ENCODE results near the gene SOS1. TPM values are rescaled to one million over a fixed set of nuclear protein-coding genes. Genes with fewer than 3 reads are reported as not detected.

The SOS1 gene
- total and polyA plus RNA-seq, 2 of the 13 experiments (the other 11 are each of a cell fraction or from before 2014, with no cell fraction given): 20.8 to 60.4 TPM

GRCh38 chr2:39120771-39121522 lies at the start of gene SOS1 (continued):
- TF ChIP-seq, protein P1, sequence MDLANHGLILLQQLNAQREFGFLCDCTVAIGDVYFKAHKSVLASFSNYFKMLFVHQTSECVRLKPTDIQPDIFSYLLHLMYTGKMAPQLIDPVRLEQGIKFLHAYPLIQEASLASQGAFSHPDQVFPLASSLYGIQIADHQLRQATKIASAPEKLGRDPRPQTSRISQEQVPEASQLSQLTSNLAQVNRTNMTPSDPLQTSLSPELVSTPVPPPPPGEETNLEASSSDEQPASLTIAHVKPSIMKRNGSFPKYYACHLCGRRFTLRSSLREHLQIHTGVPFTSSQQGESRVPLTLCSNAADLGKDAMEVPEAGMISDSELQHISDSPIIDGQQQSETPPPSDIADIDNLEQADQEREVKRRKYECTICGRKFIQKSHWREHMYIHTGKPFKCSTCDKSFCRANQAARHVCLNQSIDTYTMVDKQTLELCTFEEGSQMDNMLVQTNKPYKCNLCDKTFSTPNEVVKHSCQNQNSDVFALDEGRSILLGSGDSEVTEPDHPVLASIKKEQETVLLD (CRISPR knock-in tag; IDR thresholded peaks at IDR 0.05; ENCODE audit: low read depth): peak; percentile 89
- TF ChIP-seq SMYD3 (CRISPR knock-in tag; IDR thresholded peaks at IDR 0.05) (peak; percentile 52; the same call in 1 of the 2 replicates), ZNF17 (CRISPR knock-in tag; IDR thresholded peaks at IDR 0.05) (no peak), KAT8 (CRISPR knock-in tag; IDR thresholded peaks at IDR 0.05) (peak; percentile 90), RELA (CRISPR knock-in tag; IDR thresholded peaks at IDR 0.05) (no peak; the same call in 1 of the 2 replicates), CBX5 (CRISPR knock-in tag; IDR thresholded peaks at IDR 0.05; ENCODE audit: borderline replicate concordance) (peak; percentile 84; the same call in 1 of the 2 replicates), HOXA9 (CRISPR knock-in tag; IDR thresholded peaks at IDR 0.05; ENCODE audit: borderline replicate concordance) (no peak), DPF2 (CRISPR knock-in tag; IDR thresholded peaks at IDR 0.05; ENCODE audit: borderline replicate concordance, low read depth) (peak; percentile 81), ZNF430 (CRISPR knock-in tag; IDR thresholded peaks at IDR 0.05) (peak; percentile 95), TOE1 (CRISPR knock-in tag; IDR thresholded peaks at IDR 0.05) (peak; percentile 91; the same call in 1 of the 2 replicates), PLRG1 (conservative IDR thresholded peaks at IDR 0.05) (no peak), PHB2 (IDR thresholded peaks at IDR 0.05; ENCODE audit: partially characterized antibody) (no peak), ZFAT (CRISPR knock-in tag; conservative IDR thresholded peaks at IDR 0.05) (no peak), CREB1 (IDR thresholded peaks at IDR 0.05) (0 out of 2 replicates have a peak, but pooled peaks have one; percentile 25), CREB1 (CRISPR knock-in tag; IDR thresholded peaks at IDR 0.05) (no peak; the same call in 1 of the 2 replicates), ZNF7 (CRISPR knock-in tag; IDR thresholded peaks at IDR 0.05) (no peak), ZBTB44 (CRISPR knock-in tag; IDR thresholded peaks at IDR 0.05) (no peak; the same call in 1 of the 2 replicates), ZNF468 (CRISPR knock-in tag; IDR thresholded peaks at IDR 0.05) (no peak), ZNF773 (CRISPR knock-in tag; IDR thresholded peaks at IDR 0.05; ENCODE audit: borderline replicate concordance) (no peak; the same call in 1 of the 2 replicates), ESRRA (CRISPR knock-in tag; IDR thresholded peaks at IDR 0.05; ENCODE audit: low read depth) (peak; percentile 83; the same call in 1 of the 2 replicates)
- TF ChIP-seq, protein P2, sequence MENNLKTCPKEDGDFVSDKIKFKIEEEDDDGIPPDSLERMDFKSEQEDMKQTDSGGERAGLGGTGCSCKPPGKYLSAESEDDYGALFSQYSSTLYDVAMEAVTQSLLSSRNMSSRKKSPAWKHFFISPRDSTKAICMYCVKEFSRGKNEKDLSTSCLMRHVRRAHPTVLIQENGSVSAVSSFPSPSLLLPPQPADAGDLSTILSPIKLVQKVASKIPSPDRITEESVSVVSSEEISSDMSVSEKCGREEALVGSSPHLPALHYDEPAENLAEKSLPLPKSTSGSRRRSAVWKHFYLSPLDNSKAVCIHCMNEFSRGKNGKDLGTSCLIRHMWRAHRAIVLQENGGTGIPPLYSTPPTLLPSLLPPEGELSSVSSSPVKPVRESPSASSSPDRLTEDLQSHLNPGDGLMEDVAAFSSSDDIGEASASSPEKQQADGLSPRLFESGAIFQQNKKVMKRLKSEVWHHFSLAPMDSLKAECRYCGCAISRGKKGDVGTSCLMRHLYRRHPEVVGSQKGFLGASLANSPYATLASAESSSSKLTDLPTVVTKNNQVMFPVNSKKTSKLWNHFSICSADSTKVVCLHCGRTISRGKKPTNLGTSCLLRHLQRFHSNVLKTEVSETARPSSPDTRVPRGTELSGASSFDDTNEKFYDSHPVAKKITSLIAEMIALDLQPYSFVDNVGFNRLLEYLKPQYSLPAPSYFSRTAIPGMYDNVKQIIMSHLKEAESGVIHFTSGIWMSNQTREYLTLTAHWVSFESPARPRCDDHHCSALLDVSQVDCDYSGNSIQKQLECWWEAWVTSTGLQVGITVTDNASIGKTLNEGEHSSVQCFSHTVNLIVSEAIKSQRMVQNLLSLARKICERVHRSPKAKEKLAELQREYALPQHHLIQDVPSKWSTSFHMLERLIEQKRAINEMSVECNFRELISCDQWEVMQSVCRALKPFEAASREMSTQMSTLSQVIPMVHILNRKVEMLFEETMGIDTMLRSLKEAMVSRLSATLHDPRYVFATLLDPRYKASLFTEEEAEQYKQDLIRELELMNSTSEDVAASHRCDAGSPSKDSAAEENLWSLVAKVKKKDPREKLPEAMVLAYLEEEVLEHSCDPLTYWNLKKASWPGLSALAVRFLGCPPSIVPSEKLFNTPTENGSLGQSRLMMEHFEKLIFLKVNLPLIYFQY (CRISPR knock-in tag; IDR thresholded peaks at IDR 0.05; ENCODE audit: borderline replicate concordance): peak; percentile 83; the same call in 1 of the 2 replicates
- TF ChIP-seq, protein P3, sequence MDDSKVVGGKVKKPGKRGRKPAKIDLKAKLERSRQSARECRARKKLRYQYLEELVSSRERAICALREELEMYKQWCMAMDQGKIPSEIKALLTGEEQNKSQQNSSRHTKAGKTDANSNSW (CRISPR knock-in tag; IDR thresholded peaks at IDR 0.05; ENCODE audit: borderline replicate concordance): 0 out of 2 replicates have a peak, but pooled peaks have one; percentile 58

Measured in HepG2 (cell line).